ENCODE data around the gene NT5C. TPM values are rescaled to one million over a fixed set of nuclear protein-coding genes. Genes with fewer than 3 reads are reported as not detected.

NT5C gene
- polyA plus RNA-seq, 3 donors = 37.9 to 55.8 (median 51.3) TPM

GRCh38 chr17:75103601-75104554 is 27.7 kb downstream of the NT5C start:
- WGBS, 3 donors = 79 to 89% (median 88%) methylated on average over 13 to 14 of the region's 14 CpGs
- H3K27ac ChIP-seq (ENCODE audit: low read depth, low read length) = no peak overlapping the region

- 41 to 71% (median 45%) methylated on average over 11 to 12 of the region's 12 CpGs for WGBS, 3 donors
- H3K27ac ChIP-seq (ENCODE audit: low read depth, low read length) = no peak overlapping the region
Observed at GRCh38 chr17:75102385-75102821, 29.1 kb downstream of the NT5C start.

- 95 to 98% (median 96%) methylated on average over 31 of the region's 31 CpGs for WGBS, 3 donors
- H3K27ac ChIP-seq (ENCODE audit: low read depth, low read length) = no peak overlapping the region
Observed at GRCh38 chr17:75099881-75100595, 31.5 kb downstream of the NT5C start.

GRCh38 chr17:75098861-75099260 is 32.7 kb downstream of the NT5C start:
- H3K27ac ChIP-seq (ENCODE audit: low read depth, low read length) = no peak overlapping the region
- 92 to 97% (median 96%) methylated on average over 7 of the region's 7 CpGs for WGBS, 3 donors

- no peak overlapping the region for H3K27ac ChIP-seq (ENCODE audit: low read depth, low read length)
- WGBS, 3 donors = 52 to 98% (median 97%) methylated on average over 7 of the region's 7 CpGs
Observed at GRCh38 chr17:75097865-75098264, 33.7 kb downstream of the NT5C start.

- 25 to 37% (median 30%) methylated on average over 14 of the region's 14 CpGs for WGBS, 3 donors
- H3K27ac ChIP-seq (ENCODE audit: low read depth, low read length) = no peak overlapping the region
Observed at GRCh38 chr17:75096082-75096625, 35.4 kb downstream of the NT5C start.

- 72 to 79% (median 73%) methylated on average over 15 to 16 of the region's 16 CpGs for WGBS, 3 donors
Observed at GRCh38 chr17:75094871-75095399, 36.6 kb downstream of the NT5C start.

GRCh38 chr17:75093548-75094158 is 37.9 kb downstream of the NT5C start:
- 86 to 90% (median 87%) methylated on average over 18 of the region's 18 CpGs for WGBS, 3 donors

More at GRCh38 chr17:75094871-75095399, 36.6 kb downstream of the NT5C start:
- H3K27ac ChIP-seq (ENCODE audit: low read depth, low read length) = no peak overlapping the region

GRCh38 chr17:75091855-75092327 is 39.7 kb downstream of the NT5C start:
- 70 to 83% (median 79%) methylated on average over 10 of the region's 10 CpGs for WGBS, 3 donors

More at GRCh38 chr17:75093548-75094158, 37.9 kb downstream of the NT5C start:
- no peak overlapping the region for H3K27ac ChIP-seq (ENCODE audit: low read depth, low read length)

GRCh38 chr17:75090871-75091854 is 40.4 kb downstream of the NT5C start:
- WGBS, 3 donors = 43 to 51% (median 50%) methylated on average over 19 of the region's 19 CpGs

More at GRCh38 chr17:75091855-75092327, 39.7 kb downstream of the NT5C start:
- H3K27ac ChIP-seq (ENCODE audit: low read depth, low read length) = no peak overlapping the region

GRCh38 chr17:75088465-75089417 is 42.8 kb downstream of the NT5C start:
- 73 to 85% (median 77%) methylated on average over 11 of the region's 11 CpGs for WGBS, 3 donors

More at GRCh38 chr17:75090871-75091854, 40.4 kb downstream of the NT5C start:
- H3K27ac ChIP-seq (ENCODE audit: low read depth, low read length) = no peak overlapping the region

GRCh38 chr17:75087558-75088453 is 43.7 kb downstream of the NT5C start, which contains the start of gene SLC16A5:
SLC16A5 (plus strand) TSS chr17:75087954; CDS start chr17:75093637, 5,683 bp downstream.
- 2 to 15% (median 4%) methylated on average over 47 to 69 of the region's 69 CpGs for WGBS, 3 donors
- peak within 1 kb of the TSS; percentile 31 for H3K27ac ChIP-seq (ENCODE audit: low read depth, low read length)

More at GRCh38 chr17:75088465-75089417, 42.8 kb downstream of the NT5C start:
- H3K27ac ChIP-seq (ENCODE audit: low read depth, low read length) = peak overlapping the region; percentile 31

- WGBS, 3 donors = 58 to 72% (median 69%) methylated on average over 12 of the region's 12 CpGs
- no peak overlapping the region for H3K27ac ChIP-seq (ENCODE audit: low read depth, low read length)
Observed at GRCh38 chr17:75087182-75087557, 44.4 kb downstream of the NT5C start.

- 71 to 87% (median 84%) methylated on average over 15 of the region's 15 CpGs for WGBS, 3 donors
- H3K27ac ChIP-seq (ENCODE audit: low read depth, low read length) = no peak overlapping the region
Observed at GRCh38 chr17:75086496-75087181, 44.9 kb downstream of the NT5C start.

All from adipose tissue (tissue), 3 donors.